NCI-H146 (cell line): ENCODE results near the gene TEX38.
"Not testable (repeated sequence)": the region's sequence is repeated elsewhere in the genome, so short reads cannot be mapped to it uniquely, and the experiment has no call there.

Source experiments
- DNase-seq: peaks from one replicate; lab custom pipeline; 2025; lab: John Stamatoyannopoulos, UW

TEX38 gene

GRCh38 chr1:46671554-46671953, at the start of gene TEX38:
Gene TEX38, plus strand, starts transcription at chr1:46671854. Its CDS starts 81 bp downstream, at chr1:46671935.
- no peak for DNase-seq

GRCh38 chr1:46621930-46622329, 49.7 kb upstream of the TEX38 start:
- DNase-seq = no peak

GRCh38 chr1:46622344-46622743, 49.3 kb upstream of the TEX38 start:
- DNase-seq = peak; percentile 22

- DNase-seq = no peak
Measured at GRCh38 chr1:46623743-46624644, 47.7 kb upstream of the TEX38 start.

GRCh38 chr1:46630719-46631118, 40.9 kb upstream of the TEX38 start:
- DNase-seq = no peak

GRCh38 chr1:46635205-46635604, 36.4 kb upstream of the TEX38 start:
- DNase-seq = no peak

GRCh38 chr1:46637444-46638083, 34.1 kb upstream of the TEX38 start:
- no peak for DNase-seq

- no peak for DNase-seq
Measured at GRCh38 chr1:46638921-46639320, 32.7 kb upstream of the TEX38 start.

- no peak for DNase-seq
Measured at GRCh38 chr1:46639547-46639946, 32.1 kb upstream of the TEX38 start.

GRCh38 chr1:46642115-46642680, 29.5 kb upstream of the TEX38 start:
- DNase-seq = no peak

- DNase-seq = peak; percentile 46
Measured at GRCh38 chr1:46643368-46643775, 28.3 kb upstream of the TEX38 start.

- DNase-seq = no peak
Measured at GRCh38 chr1:46645815-46646214, 25.8 kb upstream of the TEX38 start.

GRCh38 chr1:46646331-46646730, 25.3 kb upstream of the TEX38 start:
- no peak for DNase-seq

GRCh38 chr1:46646844-46647243, 24.8 kb upstream of the TEX38 start:
- no peak for DNase-seq

GRCh38 chr1:46647611-46648010, 24.0 kb upstream of the TEX38 start:
- DNase-seq = no peak

GRCh38 chr1:46649764-46650163, 21.9 kb upstream of the TEX38 start:
- no peak for DNase-seq

- no peak for DNase-seq
Measured at GRCh38 chr1:46650491-46650890, 21.2 kb upstream of the TEX38 start.

GRCh38 chr1:46651152-46651551, 20.5 kb upstream of the TEX38 start:
- DNase-seq = not testable (repeated sequence)

- no peak for DNase-seq
Measured at GRCh38 chr1:46652321-46653100, 19.1 kb upstream of the TEX38 start.

GRCh38 chr1:46653405-46653958, 18.2 kb upstream of the TEX38 start:
- no peak for DNase-seq

- no peak for DNase-seq
Measured at GRCh38 chr1:46654012-46654411, 17.6 kb upstream of the TEX38 start.

- not testable (repeated sequence) for DNase-seq
Measured at GRCh38 chr1:46654698-46655097, 17.0 kb upstream of the TEX38 start.
